DOHH2 (cell line): ENCODE data around the gene TMEM170A.

Experiments
- H3F3A ChIP-seq: fragments of 200-600 bp; sonication (generic), shearing (Covaris generic); 2 replicates; pipeline ENCODE4 v1.6.0; 2016; ENCODE audit warnings: antibody characterized with exemption, mild to moderate bottlenecking; ENCODE audit not compliant: control insufficient read depth, insufficient read depth
- H3K27ac ChIP-seq: fragments of 200-600 bp; sonication (generic); 2 replicates; pipeline ENCODE4 v1.5.1; 2014; ENCODE audit warnings: low read depth, mild to moderate bottlenecking, low read length, moderate library complexity
- H3K27me3 ChIP-seq: fragments of 200-600 bp; sonication (generic); 2 replicates; pipeline ENCODE4 v1.6.1; 2014; ENCODE audit warnings: mild to moderate bottlenecking, low read length, mixed read lengths; ENCODE audit not compliant: control insufficient read depth
- H3K36me3 ChIP-seq: fragments of 200-600 bp; sonication (generic); 2 replicates; pipeline ENCODE4 v1.6.1; 2014; ENCODE audit warnings: mild to moderate bottlenecking, low read length, moderate library complexity, mixed read lengths; ENCODE audit not compliant: control insufficient read depth
- H3K4me1 ChIP-seq: fragments of 200-600 bp; sonication (generic); 2 replicates; pipeline ENCODE4 v1.6.1; 2014; ENCODE audit warnings: mild to moderate bottlenecking, low read length, mixed read lengths; ENCODE audit not compliant: control insufficient read depth
- H3K4me2 ChIP-seq: fragments of 200-600 bp; sonication (generic); 2 replicates; pipeline ENCODE4 v1.6.0; 2014; ENCODE audit warnings: mild to moderate bottlenecking, low read length, moderate library complexity
- H3K4me3 ChIP-seq: fragments of 200-600 bp; sonication (generic); 2 replicates; pipeline ENCODE4 v1.5.1; 2014; ENCODE audit warnings: mild to moderate bottlenecking, low read length, mixed read lengths
- H3K79me2 ChIP-seq: fragments of 200-600 bp; sonication (generic); 2 replicates; pipeline ENCODE4 v1.6.1; 2014; ENCODE audit warnings: mild to moderate bottlenecking, low read length, mixed read lengths; ENCODE audit not compliant: control insufficient read depth
- H3K9me2 ChIP-seq: fragments of 200-600 bp; sonication (generic); replicated peaks from 2 replicates; pipeline ENCODE4 v1.6.1; 2014; ENCODE audit warnings: mild to moderate bottlenecking, low read length, mixed read lengths; ENCODE audit not compliant: control insufficient read depth
- H3K9me3 ChIP-seq: fragments of 200-600 bp; sonication (generic); 2 replicates; pipeline ENCODE4 v1.6.1; 2014; ENCODE audit warnings: antibody characterized with exemption, low read length, mixed read lengths; ENCODE audit not compliant: control insufficient read depth, insufficient read depth
- H4K20me1 ChIP-seq: fragments of 200-600 bp; sonication (generic); 2 replicates; pipeline ENCODE4 v1.6.0; 2014; ENCODE audit warnings: low read depth, mild to moderate bottlenecking, antibody characterized with exemption, low read length, moderate library complexity; ENCODE audit not compliant: control insufficient read depth, insufficient read depth
- EZH2phosphoT487 ChIP-seq: fragments of 200-600 bp; sonication (generic); IDR thresholded peaks from 2 replicates; pipeline ENCODE4 v1.6.1; 2017; ENCODE audit warnings: borderline replicate concordance, mild to moderate bottlenecking, antibody characterized with exemption, low read length, moderate library complexity, mixed read lengths
- TF ChIP-seq, protein P1 (sequence below): fragments of 200-600 bp; sonication (generic); IDR thresholded peaks from one replicate; pipeline ENCODE4 v1.5.1; 2014; ENCODE audit warnings: antibody characterized with exemption, mild to moderate bottlenecking, low read depth, low read length; ENCODE audit not compliant: poor library complexity, severe bottlenecking

TMEM170A gene, protein sequence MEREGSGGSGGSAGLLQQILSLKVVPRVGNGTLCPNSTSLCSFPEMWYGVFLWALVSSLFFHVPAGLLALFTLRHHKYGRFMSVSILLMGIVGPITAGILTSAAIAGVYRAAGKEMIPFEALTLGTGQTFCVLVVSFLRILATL

DNA sequence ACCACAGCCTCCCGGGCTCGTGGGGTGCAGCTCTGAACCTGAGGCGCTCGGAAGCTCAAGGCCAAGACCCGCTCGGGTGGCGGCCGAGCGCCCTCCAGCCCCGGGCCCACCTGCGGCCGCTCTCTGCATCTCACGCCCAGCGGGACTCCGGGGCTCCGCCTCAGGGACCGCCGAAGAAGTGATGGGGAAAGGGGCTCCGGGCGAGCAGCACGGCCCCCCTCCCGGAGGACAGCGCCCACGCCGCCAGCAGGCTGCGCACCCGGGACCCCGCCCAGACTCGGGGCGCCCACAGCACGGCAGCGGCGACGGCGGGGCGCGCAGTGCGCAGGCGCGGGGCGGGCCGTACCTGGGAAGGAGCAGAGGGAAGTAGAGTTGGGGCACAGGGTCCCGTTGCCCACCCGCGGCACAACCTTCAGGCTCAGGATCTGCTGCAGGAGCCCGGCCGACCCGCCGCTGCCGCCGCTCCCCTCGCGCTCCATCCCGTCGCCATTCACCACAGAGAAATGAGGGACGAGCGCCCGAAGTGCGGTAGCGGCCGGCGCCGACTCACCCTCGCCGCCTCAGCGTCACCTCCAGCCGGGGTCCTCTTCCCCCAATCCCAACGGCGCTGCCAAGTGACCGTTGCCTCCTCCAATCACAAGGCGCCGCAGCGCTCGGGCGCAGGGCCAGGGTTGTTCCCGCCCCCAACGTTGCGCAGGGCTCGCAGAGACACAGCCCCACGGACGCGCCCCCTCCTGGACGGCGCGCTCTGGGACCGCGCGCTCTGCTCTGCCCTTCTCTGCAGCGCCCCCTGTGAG lies at the start of gene TMEM170A:
Gene TMEM170A (minus strand): TSS at position 568 of the 797 bp plus-strand sequence. CDS start 89 bp downstream, at position 479.
- Histone ChIP-seq H3F3A (no peaks in the 10 kb centered on the region), H4K20me1 (peaks cover 6% of the 10 kb centered on the region), H3K9me2 (no peaks in the 10 kb centered on the region), H3K4me1 (peaks cover 12% of the 10 kb centered on the region), H3K27ac (peak within 1 kb of the TSS; percentile 57), H3K4me3 (peak within 1 kb of the TSS; percentile 89), H3K27me3 (no peaks in the 10 kb centered on the region), H3K4me2 (peak within 1 kb of the TSS; percentile 88), H3K79me2 (peaks cover 49% of the 10 kb centered on the region), H3K9me3 (no peaks in the 10 kb centered on the region), H3K36me3 (peaks cover 3% of the 10 kb centered on the region; the same call in 1 of the 2 replicates)
- TF ChIP-seq EZH2phosphoT487 = no peak
- TF ChIP-seq, protein P1, sequence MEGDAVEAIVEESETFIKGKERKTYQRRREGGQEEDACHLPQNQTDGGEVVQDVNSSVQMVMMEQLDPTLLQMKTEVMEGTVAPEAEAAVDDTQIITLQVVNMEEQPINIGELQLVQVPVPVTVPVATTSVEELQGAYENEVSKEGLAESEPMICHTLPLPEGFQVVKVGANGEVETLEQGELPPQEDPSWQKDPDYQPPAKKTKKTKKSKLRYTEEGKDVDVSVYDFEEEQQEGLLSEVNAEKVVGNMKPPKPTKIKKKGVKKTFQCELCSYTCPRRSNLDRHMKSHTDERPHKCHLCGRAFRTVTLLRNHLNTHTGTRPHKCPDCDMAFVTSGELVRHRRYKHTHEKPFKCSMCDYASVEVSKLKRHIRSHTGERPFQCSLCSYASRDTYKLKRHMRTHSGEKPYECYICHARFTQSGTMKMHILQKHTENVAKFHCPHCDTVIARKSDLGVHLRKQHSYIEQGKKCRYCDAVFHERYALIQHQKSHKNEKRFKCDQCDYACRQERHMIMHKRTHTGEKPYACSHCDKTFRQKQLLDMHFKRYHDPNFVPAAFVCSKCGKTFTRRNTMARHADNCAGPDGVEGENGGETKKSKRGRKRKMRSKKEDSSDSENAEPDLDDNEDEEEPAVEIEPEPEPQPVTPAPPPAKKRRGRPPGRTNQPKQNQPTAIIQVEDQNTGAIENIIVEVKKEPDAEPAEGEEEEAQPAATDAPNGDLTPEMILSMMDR = peak; percentile 100

DNA sequence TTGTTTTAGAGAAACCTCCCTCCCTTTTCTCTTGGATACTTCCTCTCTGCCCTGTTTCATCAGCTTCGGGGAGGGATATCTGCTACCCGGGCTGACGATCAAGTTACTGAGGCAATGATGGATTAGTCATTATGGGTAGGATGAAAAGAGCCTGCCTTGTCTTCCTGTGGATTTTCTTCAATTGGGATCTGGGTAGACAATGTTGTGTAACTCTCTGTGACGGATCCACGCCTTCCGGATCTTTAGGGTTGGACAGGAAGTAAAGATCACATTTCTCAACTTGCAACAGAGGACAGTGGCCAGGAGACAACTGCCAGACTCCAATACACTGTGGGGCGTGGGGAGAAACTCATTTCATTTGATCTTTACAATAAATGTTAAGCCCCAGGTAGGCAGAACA lies 42.1 kb upstream of the TMEM170A start:
- H3F3A ChIP-seq = no peaks in the 10 kb centered on the region
- no peaks in the 10 kb centered on the region for H3K4me1 ChIP-seq
- no peak overlapping the region for H3K27ac ChIP-seq
- H3K4me3 ChIP-seq = no peak overlapping the region
- no peaks in the 10 kb centered on the region for H3K36me3 ChIP-seq
- no peaks in the 10 kb centered on the region for H3K79me2 ChIP-seq
- H4K20me1 ChIP-seq = no peaks in the 10 kb centered on the region
- no peaks in the 10 kb centered on the region for H3K9me3 ChIP-seq
- TF ChIP-seq, protein P1 = no peak
- TF ChIP-seq EZH2phosphoT487 = no peak
- no peaks in the 10 kb centered on the region for H3K9me2 ChIP-seq
- H3K4me2 ChIP-seq = no peak overlapping the region
- H3K27me3 ChIP-seq = peaks cover 10% of the 10 kb centered on the region; the same call in 1 of the 2 replicates

DNA sequence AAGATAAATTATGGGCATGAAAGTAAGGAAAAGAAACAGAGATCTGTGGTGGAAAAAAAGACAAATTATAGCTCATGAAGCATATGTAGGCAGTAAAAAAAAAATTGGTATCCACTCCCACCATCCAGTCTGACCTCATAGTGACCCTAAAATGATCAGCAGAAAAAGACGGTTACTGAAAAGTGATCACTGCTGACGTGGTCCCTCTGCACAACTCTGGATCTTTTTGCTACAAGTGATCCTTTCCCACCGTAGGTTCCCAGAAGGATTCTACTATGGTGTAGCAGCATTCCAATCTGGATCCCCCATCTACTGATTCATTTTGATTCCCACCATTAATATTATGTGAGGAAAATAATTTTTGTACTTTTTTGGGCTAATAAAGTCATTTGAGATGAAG lies 41.6 kb upstream of the TMEM170A start:
- Histone ChIP-seq H3K27ac (no peak overlapping the region), H3K4me2 (no peak overlapping the region), H3K9me2 (no peaks in the 10 kb centered on the region), H3K36me3 (no peaks in the 10 kb centered on the region), H3K9me3 (no peaks in the 10 kb centered on the region), H3K27me3 (peaks cover 10% of the 10 kb centered on the region; the same call in 1 of the 2 replicates), H4K20me1 (no peaks in the 10 kb centered on the region), H3K79me2 (no peaks in the 10 kb centered on the region), H3K4me3 (no peak overlapping the region), H3K4me1 (no peaks in the 10 kb centered on the region), H3F3A (no peaks in the 10 kb centered on the region)
- TF ChIP-seq, protein P1 = no peak
- no peak for TF ChIP-seq EZH2phosphoT487
